MG63 (cell line): ENCODE measurements around the gene LITAF. TPM values are rescaled to one million over a fixed set of nuclear protein-coding genes. Genes with fewer than 3 reads are reported as not detected.
"Not testable (repeated sequence)": the region's sequence is repeated elsewhere in the genome, so short reads cannot be mapped to it uniquely, and the experiment has no call there.

Source experiments
- DNase-seq: peaks from one replicate; pipeline ENCODE4 v3.0.0-alpha.2; 2020
- H3K27me3 ChIP-seq: fragments of 250-450 bp; sonication (Bioruptor Pico); 2 replicates; pipeline ENCODE4 v1.5.1; 2020; ENCODE audit warnings: mild to moderate bottlenecking, moderate library complexity
- H3K36me3 ChIP-seq: fragments of 250-450 bp; sonication (Bioruptor Pico); 2 replicates; pipeline ENCODE4 v1.5.1; 2020; ENCODE audit warnings: mild to moderate bottlenecking, moderate library complexity
- H3K4me3 ChIP-seq: fragments of 250-450 bp; sonication (Bioruptor Pico); 2 replicates; pipeline ENCODE4 v1.5.1; 2020; ENCODE audit warnings: mild to moderate bottlenecking, moderate library complexity
- H3K9me3 ChIP-seq: fragments of 250-450 bp; sonication (Bioruptor Pico); 2 replicates; pipeline ENCODE4 v1.5.1; 2020; ENCODE audit warnings: mild to moderate bottlenecking, moderate library complexity
- total RNA-seq: library from RNA; depleted of rRNA; stranded (reverse); fragments of >200 nt; shearing (Covaris generic); gene quantifications from 2 replicates; pipeline ENCODE4 v1.2.3, GENCODE V29; 2014; ENCODE audit warnings: low replicate concordance

LITAF gene
- total RNA-seq, 1 experiment from 2014 or later = 52.9 TPM

DNA sequence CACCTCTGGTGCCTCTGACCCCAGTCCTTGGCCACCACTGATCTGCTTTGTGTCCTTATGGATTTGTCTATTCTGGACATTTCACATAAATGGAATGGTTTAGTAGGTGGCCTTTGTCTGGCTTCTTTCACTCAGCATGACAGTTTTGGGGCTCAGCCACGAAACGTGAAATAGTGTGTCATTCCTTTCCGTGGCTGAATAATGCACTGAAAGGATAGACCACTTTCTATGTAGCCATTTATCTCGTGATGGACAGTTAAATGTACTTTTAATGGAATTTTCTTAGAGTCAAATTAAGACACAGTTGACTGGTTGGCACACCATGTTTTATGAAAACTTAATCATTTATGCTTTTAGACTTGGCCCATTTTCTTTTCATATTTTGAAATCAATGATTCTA is 57.4 kb downstream of the LITAF start:
- no peaks in the 10 kb centered on the region for H3K36me3 ChIP-seq
- no peak for DNase-seq
- no peaks in the 10 kb centered on the region for H3K9me3 ChIP-seq
- no peak overlapping the region for H3K4me3 ChIP-seq
- H3K27me3 ChIP-seq = no peaks in the 10 kb centered on the region

DNA sequence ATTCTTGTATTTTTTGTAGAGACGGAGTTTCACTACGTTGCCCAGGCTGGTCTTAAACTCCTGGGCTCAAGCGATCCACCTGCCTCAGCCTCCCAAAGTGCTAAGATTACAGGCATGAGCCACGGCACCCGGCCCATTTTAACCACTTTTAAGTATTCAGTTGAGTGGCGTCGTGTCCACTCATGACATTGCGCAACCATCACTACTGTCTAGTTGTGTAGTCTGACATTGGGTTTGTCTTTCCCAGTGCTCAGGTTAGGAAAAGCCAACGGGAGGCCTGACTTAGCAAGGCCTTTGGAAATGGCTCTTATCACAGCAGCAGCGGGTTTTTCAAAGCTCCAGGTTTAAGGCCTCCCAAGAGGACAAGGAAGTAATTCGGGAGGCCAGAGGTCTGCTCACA is 58.7 kb downstream of the LITAF start:
- Histone ChIP-seq H3K36me3 (no peaks in the 10 kb centered on the region), H3K27me3 (no peaks in the 10 kb centered on the region), H3K4me3 (no peak overlapping the region), H3K9me3 (no peaks in the 10 kb centered on the region)
- DNase-seq = no peak

DNA sequence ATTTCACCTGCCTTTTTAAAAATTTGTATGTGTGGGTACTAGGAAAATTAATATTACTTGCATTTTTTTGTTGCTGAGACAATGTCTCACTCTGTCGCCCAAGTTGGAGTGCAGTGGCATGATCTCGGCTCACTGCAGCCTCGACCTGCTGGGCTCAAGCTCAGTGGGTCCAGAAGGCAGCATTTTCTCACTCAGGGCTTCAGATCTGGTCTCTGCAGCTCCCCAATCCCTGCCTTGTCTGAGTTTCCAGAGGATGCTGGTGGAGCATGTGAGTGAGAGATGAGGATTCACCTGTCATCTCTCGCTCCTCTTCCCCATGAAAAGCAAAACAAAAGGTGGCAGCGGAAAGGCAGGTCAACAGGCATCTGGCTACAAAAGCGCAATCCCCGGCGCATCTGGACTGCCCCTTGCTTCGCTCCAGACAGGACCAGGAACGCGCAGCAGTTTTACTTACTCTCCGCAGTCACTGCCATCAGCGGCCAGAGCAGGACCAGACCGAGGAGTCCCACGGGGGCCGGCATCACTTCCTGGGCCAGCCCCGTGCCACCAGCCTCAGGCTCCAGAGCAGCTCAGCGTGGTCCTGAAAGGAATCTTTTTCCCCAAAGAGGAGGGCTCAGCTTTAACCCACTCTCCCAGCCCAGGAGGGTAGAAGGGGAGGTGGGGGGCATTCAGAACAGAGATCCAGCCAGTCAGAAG is 59.9 kb downstream of the LITAF start:
- no peak for DNase-seq
- no peaks in the 10 kb centered on the region for H3K9me3 ChIP-seq
- no peak overlapping the region for H3K4me3 ChIP-seq
- H3K27me3 ChIP-seq = no peaks in the 10 kb centered on the region
- no peaks in the 10 kb centered on the region for H3K36me3 ChIP-seq

DNA sequence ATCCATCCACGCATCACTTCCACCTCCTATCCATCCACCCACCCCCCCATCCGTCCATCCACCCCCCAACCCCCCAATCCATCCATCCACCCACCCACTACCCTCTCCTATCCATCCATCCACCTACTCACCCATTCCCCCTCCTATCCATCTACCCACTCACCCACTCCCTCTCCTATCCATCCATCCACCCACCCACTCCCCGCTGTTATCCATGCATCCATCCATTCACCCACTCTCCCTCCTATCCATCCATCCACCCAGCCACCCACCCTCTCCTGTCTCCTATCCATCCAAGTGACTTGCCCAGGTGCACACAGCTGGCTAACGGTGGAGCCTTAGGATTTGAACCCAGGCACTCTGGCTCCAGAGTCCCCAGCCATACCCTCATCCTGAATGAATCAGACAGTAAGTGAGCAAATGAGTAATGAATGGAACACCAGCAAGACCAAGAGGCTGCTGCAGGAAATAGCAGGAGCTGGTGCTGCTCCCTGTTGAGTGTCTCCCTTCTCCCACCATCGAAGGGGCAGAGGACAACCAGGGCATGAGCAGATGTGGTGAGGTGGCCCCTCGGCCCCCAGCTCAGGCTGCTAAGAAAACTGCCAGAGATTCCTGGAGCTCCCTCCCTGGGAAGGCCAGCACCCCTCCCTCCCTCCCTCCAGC is 62.5 kb downstream of the LITAF start:
- no peaks in the 10 kb centered on the region for H3K36me3 ChIP-seq
- DNase-seq = no peak
- H3K4me3 ChIP-seq = no peak overlapping the region
- no peaks in the 10 kb centered on the region for H3K27me3 ChIP-seq
- no peaks in the 10 kb centered on the region for H3K9me3 ChIP-seq

DNA sequence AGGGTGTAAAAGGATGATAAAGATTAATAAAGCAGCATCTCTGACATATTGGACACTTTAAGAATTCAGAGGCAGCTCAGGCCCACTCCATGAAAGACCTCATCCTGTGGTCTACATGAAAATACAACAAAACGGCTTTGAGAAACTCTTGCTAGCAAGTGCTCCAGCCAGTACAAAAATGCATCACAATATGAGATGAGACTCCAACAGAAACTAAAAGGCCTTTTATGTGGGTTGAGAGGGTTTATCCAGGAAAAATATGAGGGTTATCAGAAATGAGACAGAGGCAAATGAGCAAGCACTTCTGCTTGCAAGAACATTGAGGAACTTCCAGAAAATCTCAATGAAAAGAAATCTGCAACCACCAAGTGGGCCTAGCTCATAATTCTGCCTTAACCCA is 65.7 kb downstream of the LITAF start:
- DNase-seq = no peak
- H3K27me3 ChIP-seq = no peaks in the 10 kb centered on the region
- no peak overlapping the region for H3K4me3 ChIP-seq
- no peaks in the 10 kb centered on the region for H3K9me3 ChIP-seq
- no peaks in the 10 kb centered on the region for H3K36me3 ChIP-seq

DNA sequence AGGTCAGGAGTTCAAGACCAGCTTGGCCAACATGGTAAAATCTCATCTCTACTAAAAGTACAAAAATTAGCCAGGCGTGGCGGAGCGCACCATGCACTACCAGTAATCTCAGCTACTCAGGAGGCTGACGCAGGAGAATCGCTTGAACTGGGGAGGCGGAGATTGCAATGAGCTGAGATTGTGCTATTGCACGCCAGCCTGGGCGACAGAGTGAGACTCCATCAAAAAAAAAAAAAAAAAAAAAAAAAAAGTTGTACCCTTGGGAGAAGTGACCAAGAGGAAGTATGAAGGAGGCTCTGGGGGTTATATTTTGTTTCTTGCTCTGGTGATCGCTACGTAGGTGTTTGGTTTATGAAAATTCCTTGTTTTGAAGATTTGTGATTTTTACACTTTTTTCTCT is 66.3 kb downstream of the LITAF start:
- H3K27me3 ChIP-seq = no peaks in the 10 kb centered on the region
- DNase-seq = no peak
- H3K9me3 ChIP-seq = no peaks in the 10 kb centered on the region
- H3K4me3 ChIP-seq = no peak overlapping the region
- no peaks in the 10 kb centered on the region for H3K36me3 ChIP-seq

DNA sequence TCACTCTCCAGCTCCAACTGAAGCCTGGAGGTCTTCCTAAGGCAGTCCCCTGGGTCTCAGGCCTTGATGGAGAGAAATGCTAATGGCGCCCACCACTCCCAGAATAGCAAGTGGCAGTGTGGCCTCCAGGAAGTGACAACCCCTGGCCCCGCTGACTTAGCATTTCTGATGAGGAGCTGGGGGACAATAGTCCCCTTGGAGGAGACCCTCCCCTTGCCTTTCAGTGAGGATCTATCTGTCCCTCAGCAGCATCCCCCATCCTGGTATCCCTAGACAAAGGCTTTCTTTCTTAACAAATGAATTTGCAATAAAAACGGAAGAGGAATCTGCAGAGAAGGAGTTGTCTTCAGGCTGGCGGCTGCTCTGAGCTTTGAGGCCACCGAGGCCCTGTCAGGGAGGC is 68.8 kb downstream of the LITAF start:
- Histone ChIP-seq H3K27me3 (no peaks in the 10 kb centered on the region), H3K9me3 (no peaks in the 10 kb centered on the region), H3K4me3 (no peak overlapping the region), H3K36me3 (no peaks in the 10 kb centered on the region)
- DNase-seq = no peak

DNA sequence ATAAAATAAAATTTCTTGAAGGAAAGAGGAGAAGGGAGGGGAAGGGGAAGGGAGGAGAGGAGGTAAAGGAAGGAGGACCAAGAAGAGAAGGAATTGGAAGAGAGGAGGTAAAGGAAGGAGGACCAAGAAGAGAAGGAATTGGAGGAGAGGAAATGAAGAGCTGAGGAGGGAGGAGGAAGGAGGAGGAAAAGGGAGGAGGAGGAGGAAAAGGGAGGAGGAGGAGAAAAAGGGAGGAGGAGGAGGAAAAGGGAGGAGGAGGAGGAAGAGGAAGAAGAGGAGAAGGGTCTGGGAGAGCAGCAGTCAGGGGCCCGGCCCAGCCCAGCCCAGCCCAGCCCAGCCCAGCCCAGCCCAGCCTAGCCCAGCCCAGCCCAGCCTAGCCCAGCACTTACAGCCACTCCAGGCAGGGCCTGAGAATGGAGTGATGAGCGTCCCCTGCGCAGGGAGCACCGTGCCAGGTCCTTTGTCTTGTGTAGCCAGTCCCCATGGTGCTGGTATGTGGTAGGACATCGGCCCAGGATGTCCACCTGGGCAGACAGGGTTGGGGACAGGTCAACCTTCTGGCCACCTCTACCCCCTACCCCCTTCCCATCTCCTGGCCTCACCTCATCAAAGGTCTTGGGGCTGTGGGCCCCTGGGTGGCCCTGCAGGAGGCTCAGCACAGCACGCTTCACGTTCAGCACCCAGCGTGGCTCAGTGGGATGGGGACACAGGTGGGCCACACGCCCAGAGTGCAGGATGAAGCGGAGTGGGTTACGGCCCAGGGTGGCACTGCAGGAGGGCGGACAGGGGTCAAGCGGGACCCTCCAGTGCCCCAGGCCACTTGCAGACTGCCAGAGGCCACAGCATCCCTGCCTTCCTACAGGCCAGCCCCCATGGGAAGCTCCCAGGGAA is 70.9 kb downstream of the LITAF start:
- Histone ChIP-seq H3K27me3 (no peaks in the 10 kb centered on the region), H3K4me3 (no peak overlapping the region), H3K9me3 (no peaks in the 10 kb centered on the region), H3K36me3 (no peaks in the 10 kb centered on the region)
- DNase-seq = no peak

DNA sequence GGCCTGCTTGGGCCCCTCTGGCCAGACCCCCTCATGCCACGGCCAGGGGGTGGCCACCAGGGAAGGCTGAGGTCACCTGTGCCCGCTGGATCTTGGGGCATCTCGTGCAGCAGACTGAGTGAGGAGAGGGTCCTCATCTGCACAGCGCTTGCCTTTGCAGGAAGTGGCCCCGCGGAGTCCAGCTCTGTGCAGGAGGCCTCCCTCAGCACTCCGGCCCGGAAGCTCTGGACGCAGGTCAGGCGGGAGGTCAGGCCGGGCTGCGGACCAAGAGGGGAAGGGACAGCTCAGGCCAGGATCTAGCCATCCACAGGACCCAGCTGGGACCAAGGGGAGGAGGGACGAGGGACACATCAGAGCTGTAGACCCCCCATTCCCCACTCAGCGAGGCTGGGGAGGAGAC is 72.4 kb downstream of the LITAF start:
- no peak for DNase-seq

DNA sequence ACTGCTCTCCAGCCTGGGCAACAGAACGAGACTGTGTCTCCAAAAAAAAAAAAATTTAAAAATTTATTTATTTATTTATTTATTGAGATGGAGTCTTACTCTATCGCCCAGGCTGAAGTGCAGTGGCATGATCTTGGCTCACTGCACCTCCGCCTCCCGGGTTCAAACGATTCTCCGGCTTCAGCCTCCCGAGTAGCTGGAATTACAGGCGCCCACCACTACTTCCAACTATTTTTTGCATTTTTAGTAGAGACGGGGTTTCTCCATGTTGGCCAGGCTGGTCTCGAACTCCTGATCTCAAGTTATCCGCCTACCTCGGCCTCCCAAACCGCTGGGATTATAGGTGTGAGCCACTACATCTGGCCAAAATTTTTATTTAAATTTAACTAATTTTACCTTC is 73.4 kb downstream of the LITAF start:
- not testable (repeated sequence) for H3K27me3 ChIP-seq, DNase-seq, H3K36me3 ChIP-seq, H3K9me3 ChIP-seq, H3K4me3 ChIP-seq

More for the DNA sequence above, 72.4 kb downstream of the LITAF start:
- Histone ChIP-seq H3K36me3 (no peaks in the 10 kb centered on the region), H3K4me3 (no peak overlapping the region), H3K9me3 (no peaks in the 10 kb centered on the region), H3K27me3 (no peaks in the 10 kb centered on the region)

DNA sequence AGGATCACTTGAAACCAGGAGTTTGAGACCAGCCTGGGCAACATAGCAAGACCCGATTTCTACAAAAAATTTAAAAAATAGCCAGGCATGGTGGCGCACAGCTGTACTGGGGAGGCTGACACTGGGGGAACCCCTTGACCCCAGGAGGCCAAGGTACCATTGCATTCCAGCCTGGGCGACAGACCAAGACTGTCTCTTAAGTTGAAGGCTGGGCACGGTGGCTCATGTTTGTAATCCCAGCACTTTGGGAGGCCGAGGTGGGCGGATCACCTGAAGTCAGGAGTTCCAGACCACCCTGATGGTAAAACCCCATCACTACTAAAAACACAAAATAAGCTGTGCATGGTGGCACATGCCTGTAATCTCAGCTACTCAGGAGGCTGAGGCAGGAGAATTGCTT is 74.9 kb downstream of the LITAF start:
- no peaks in the 10 kb centered on the region for H3K27me3 ChIP-seq
- no peaks in the 10 kb centered on the region for H3K36me3 ChIP-seq
- no peaks in the 10 kb centered on the region for H3K9me3 ChIP-seq
- DNase-seq = no peak
- no peak overlapping the region for H3K4me3 ChIP-seq

DNA sequence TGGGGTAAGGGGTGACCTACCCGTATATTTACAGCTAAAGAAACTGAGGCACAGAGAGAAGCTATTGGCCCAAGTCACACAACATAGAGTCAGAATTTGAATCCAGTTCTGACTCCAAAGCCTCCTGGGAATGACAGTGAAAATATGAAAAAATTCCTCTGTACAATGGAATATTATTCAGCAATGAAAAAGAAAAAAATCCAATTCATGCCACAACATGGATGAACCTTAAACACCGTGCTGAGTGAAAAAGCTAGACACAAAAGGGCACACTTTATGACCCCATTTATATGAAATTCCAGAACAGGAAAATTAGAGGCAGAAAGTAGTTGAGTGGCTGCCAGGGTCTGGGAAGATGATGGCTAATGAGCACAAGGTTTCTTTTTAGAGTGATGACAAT is 75.4 kb downstream of the LITAF start:
- Histone ChIP-seq H3K4me3 (no peak overlapping the region), H3K27me3 (no peaks in the 10 kb centered on the region), H3K9me3 (no peaks in the 10 kb centered on the region), H3K36me3 (no peaks in the 10 kb centered on the region)
- no peak for DNase-seq

DNA sequence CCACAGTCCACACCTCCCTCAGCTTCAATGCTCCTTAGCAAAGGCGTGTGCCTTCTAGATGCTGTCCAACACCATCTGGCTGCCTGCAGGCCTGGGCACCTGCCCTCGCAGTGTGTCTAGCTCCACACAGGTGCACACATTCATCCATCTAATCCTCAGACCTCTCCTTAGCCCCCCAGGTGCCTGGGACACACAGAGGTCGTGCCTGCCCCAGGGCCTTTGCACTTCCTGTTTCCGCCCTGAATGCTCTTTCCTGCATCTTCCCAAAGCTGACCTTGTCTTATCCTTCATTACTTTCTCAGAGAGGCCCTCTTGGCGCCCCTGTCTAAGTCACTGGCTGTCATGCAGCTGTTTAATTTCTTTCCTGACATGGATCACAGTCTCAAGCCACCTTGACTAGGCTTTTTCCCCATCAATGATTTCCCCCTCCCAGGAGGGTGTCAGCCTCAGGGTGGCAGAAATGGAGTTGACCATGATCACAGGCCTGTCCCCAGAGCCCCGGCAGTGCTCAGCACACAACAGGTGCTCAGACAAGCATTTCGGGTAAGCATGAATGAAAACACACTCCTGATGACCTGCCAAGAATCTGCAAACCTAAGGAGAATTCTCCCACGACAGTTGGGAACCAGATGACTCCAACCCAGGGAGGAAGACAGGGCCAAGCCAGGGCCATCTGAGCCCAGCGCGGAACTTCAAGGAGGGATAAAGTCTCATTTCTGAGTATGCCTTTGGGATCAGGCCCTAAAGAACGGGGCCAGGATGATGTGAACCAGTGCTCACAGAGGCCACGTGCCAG is 76.3 kb downstream of the LITAF start:
- Histone ChIP-seq H3K9me3 (no peaks in the 10 kb centered on the region), H3K4me3 (no peak overlapping the region), H3K36me3 (no peaks in the 10 kb centered on the region), H3K27me3 (no peaks in the 10 kb centered on the region)
- DNase-seq = no peak

DNA sequence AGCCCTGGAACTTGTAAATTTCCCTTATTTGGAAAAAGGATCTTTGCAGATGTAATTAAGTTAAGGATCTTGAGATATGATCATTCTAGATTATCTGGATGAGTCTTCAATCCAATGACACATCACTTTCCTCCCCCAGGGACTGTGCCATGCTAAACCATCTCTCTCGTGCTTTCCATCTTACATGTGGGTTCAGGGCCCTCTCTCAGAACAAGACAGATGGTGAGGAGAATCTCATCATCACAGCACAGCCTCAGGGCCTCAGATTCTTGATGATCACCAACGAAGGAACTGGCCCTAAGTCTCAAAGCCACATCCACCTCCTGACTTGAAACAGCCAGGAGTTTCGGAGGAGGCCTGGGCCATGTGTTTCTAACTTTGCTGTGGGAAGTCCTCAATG is 78.7 kb downstream of the LITAF start:
- no peak for DNase-seq
- Histone ChIP-seq H3K36me3 (no peaks in the 10 kb centered on the region), H3K4me3 (no peak overlapping the region), H3K9me3 (no peaks in the 10 kb centered on the region), H3K27me3 (no peaks in the 10 kb centered on the region)

DNA sequence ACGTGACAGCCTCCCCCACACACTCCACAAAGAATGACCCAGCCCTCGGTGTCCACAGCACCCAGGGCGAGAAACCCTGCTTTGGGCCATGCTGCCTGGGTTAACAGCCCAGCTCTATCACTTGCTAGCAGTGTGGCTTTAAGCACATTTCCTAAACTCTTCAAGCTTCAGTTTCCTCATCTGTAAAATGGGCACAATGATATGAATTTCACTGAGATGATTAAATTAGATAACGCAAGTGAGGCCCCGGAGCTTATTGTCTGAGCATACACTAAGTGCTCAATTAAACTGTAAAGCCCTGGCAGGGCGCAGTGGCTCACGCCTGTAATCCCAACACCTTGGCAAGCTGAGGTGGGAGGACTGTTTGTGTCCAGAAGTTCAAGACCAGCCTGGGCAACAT is 79.4 kb downstream of the LITAF start:
- DNase-seq = no peak

DNA sequence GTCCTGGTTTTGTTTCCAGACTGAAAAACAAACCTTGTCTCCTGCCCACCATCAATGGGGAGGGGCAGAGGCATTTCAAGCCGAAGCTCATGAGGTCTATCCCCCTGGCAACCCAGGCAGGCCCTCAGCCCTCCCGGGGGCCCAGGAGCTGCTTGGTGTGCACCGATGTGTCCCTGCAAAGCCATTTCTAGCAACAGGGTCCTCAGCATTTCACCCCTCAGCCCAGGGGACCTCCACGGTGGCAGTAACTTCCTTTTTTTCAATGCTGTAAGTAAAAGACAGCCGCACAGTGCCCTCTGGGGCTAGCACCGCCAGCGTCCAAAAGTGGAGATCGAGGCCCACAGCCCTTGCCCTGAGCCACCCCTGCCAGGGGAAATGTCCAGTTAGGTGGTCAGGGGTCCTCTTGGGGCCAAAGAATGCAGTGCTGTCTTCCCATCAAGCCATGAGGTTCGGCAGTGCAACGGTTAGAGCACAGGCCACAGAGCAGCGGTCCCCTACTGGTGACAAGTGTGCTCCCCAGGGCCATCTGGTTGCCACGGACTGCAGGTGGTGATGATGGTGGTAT is 79.9 kb downstream of the LITAF start:
- H3K36me3 ChIP-seq = no peaks in the 10 kb centered on the region
- H3K9me3 ChIP-seq = no peaks in the 10 kb centered on the region
- DNase-seq = no peak
- no peaks in the 10 kb centered on the region for H3K27me3 ChIP-seq
- no peak overlapping the region for H3K4me3 ChIP-seq

More for the DNA sequence above, 79.4 kb downstream of the LITAF start:
- Histone ChIP-seq H3K27me3 (no peaks in the 10 kb centered on the region), H3K4me3 (no peak overlapping the region), H3K36me3 (no peaks in the 10 kb centered on the region), H3K9me3 (no peaks in the 10 kb centered on the region)
